Neural crest cell (in vitro differentiated cells): ENCODE data around the gene YWHAB. TPM values are rescaled to one million over a fixed set of nuclear protein-coding genes. Genes with fewer than 3 reads are reported as not detected.

Experiments
- DNase-seq: peaks from one replicate; pipeline ENCODE4 v3.0.0; 2021; ENCODE audit warnings: low read depth, mixed read lengths, low spot score
- H3K27ac Mint-ChIP-seq: one replicate; pipeline ENCODE4 v1.8.0; 2021; ENCODE audit warnings: mild to moderate bottlenecking, mixed read lengths; ENCODE audit not compliant: unreplicated experiment
- H3K27me3 Mint-ChIP-seq: 2 replicates; pipeline ENCODE4 v1.8.0; 2021; ENCODE audit warnings: low read depth, mild to moderate bottlenecking, mixed read lengths
- H3K36me3 Mint-ChIP-seq: 2 replicates; pipeline ENCODE4 v1.8.0; 2021; ENCODE audit warnings: low read depth, mild to moderate bottlenecking, mixed read lengths
- H3K4me1 Mint-ChIP-seq: 2 replicates; pipeline ENCODE4 v1.8.0; 2021; ENCODE audit warnings: mixed read lengths
- H3K4me3 Mint-ChIP-seq: one replicate; pipeline ENCODE4 v1.8.0; 2021; ENCODE audit warnings: mild to moderate bottlenecking, mixed read lengths
- H3K9me3 Mint-ChIP-seq: 2 replicates; pipeline ENCODE4 v1.8.0; 2021; ENCODE audit warnings: mixed read lengths
- CTCF ChIP-seq: fragments of 200-600 bp; sonication (generic); conservative IDR thresholded peaks from 2 replicates; pipeline ENCODE4 v1.5.0; 2021; ENCODE audit warnings: antibody characterized with exemption, mild to moderate bottlenecking
- total RNA-seq: library from RNA; stranded (reverse); gene quantifications from 2 replicates; pipeline ENCODE4 v1.2.1, GENCODE V29; 2021

Gene YWHAB
- total RNA-seq, 1 donor from 2014 or later = 168 TPM

GRCh38 chr20:44954211-44954610, 68.7 kb downstream of the YWHAB start:
- DNase-seq = no peak
- H3K9me3 Mint-ChIP-seq = no peaks in the 10 kb centered on the region
- no peak for TF ChIP-seq CTCF
- peaks cover 13% of the 10 kb centered on the region for H3K4me1 Mint-ChIP-seq
- H3K36me3 Mint-ChIP-seq = peaks cover 18% of the 10 kb centered on the region
- H3K27me3 Mint-ChIP-seq = no peaks in the 10 kb centered on the region
- peak overlapping the region; percentile 53 for H3K27ac Mint-ChIP-seq
- H3K4me3 Mint-ChIP-seq = no peak overlapping the region

- no peak for DNase-seq
- Mint-ChIP-seq H3K4me3 (peak overlapping the region; percentile 67), H3K27me3 (no peaks in the 10 kb centered on the region), H3K9me3 (no peaks in the 10 kb centered on the region), H3K4me1 (peaks cover 20% of the 10 kb centered on the region), H3K36me3 (peaks cover 14% of the 10 kb centered on the region), H3K27ac (no peak overlapping the region)
- TF ChIP-seq CTCF = no peak
Observed at GRCh38 chr20:44955270-44955669, 69.8 kb downstream of the YWHAB start.

- Mint-ChIP-seq H3K4me1 (peaks cover 30% of the 10 kb centered on the region), H3K4me3 (peak overlapping the region; percentile 55), H3K27ac (no peak overlapping the region)
Observed at GRCh38 chr20:44956410-44956809, 70.9 kb downstream of the YWHAB start.

More at GRCh38 chr20:44956410-44956809, 70.9 kb downstream of the YWHAB start:
- Mint-ChIP-seq H3K9me3 (no peaks in the 10 kb centered on the region), H3K27me3 (no peaks in the 10 kb centered on the region), H3K36me3 (peaks cover 13% of the 10 kb centered on the region)
- no peak for DNase-seq
- no peak for TF ChIP-seq CTCF

Other genes with a start within 250 kb of the YWHAB start
- 8.2 and 9.0 TPM in 2 replicates for gene ADA, start 234.0 kb upstream of the YWHAB start, total RNA-seq
- gene CCN5, start 170.3 kb upstream of the YWHAB start, total RNA-seq = not detected in 2 replicates
- not detected in 2 replicates for gene KCNK15, start 139.8 kb upstream of the YWHAB start, total RNA-seq
- gene RIMS4, start 75.2 kb upstream of the YWHAB start, total RNA-seq = 4.1 and 6.1 TPM in 2 replicates
- gene PABPC1L, start 24.4 kb downstream of the YWHAB start, total RNA-seq = 75.0 and 78.6 TPM in 2 replicates
- gene TOMM34, start 74.7 kb downstream of the YWHAB start, total RNA-seq = 39.0 and 39.6 TPM in 2 replicates
- 41.2 and 46.4 TPM in 2 replicates for gene STK4, start 80.8 kb downstream of the YWHAB start, total RNA-seq
- gene KCNS1, start 215.4 kb downstream of the YWHAB start, total RNA-seq = not detected in 2 replicates
- gene WFDC5, start 229.5 kb downstream of the YWHAB start, total RNA-seq = not detected in 2 replicates
- not detected in 2 replicates for gene WFDC12, start 238.8 kb downstream of the YWHAB start, total RNA-seq